Lower lobe of right lung (tissue), 2 donors: ENCODE results near the gene MDM4. TPM values are rescaled to one million over a fixed set of nuclear protein-coding genes. Genes with fewer than 3 reads are reported as not detected.

Source experiments
- ATAC-seq, 2 donors: fragments of 200-7000 bp; cut with Tn5 transposase; one replicate each; pipeline ENCODE4 v1.9.1; 2020 to 2022; ENCODE audit warnings: mild to moderate bottlenecking in 2 of 2, moderate library complexity in 2 of 2
- DNase-seq: peaks from one replicate; pipeline ENCODE4 v3.0.0-alpha.2; 2020
- H3K27ac ChIP-seq: fragments of 200-600 bp; one replicate; pipeline ENCODE4 v1.8.0; 2022
- H3K27me3 ChIP-seq: fragments of 200-600 bp; one replicate; pipeline ENCODE4 v1.8.0; 2022; ENCODE audit warnings: low read depth
- H3K36me3 ChIP-seq: fragments of 200-600 bp; one replicate; pipeline ENCODE4 v1.8.0; 2022; ENCODE audit warnings: mild to moderate bottlenecking
- H3K4me1 ChIP-seq: fragments of 200-600 bp; one replicate; pipeline ENCODE4 v1.8.0; 2022
- H3K4me3 ChIP-seq: fragments of 200-600 bp; one replicate; pipeline ENCODE4 v1.8.0; 2022; ENCODE audit warnings: mild to moderate bottlenecking
- H3K9me3 ChIP-seq: fragments of 200-600 bp; one replicate; pipeline ENCODE4 v1.8.0; 2022
- intact Hi-C: fragments of 100-400 bp; cut with DNase I; formaldehyde crosslinking; loops from one replicate; pipeline ENCODE4 v1.11.0; 2022
- total RNA-seq: library from RNA; stranded (reverse); fragmentation: NEBNext Ultra II Directional; extraction: Animal tissue kit (Norgen Biotek cat#: 25700); gene quantifications from one replicate; pipeline ENCODE4 v1.2.1, GENCODE V29; 2021
- TF ChIP-seq, protein P1 (sequence below): fragments of 200-600 bp; IDR thresholded peaks from one replicate; pipeline ENCODE4 v1.8.0; 2022; ENCODE audit warnings: antibody characterized with exemption, mild to moderate bottlenecking
- donor health status: DM: no; HTN: yes; CAD: no; lungs with severe emphysema.

The MDM4 gene
- total RNA-seq, 1 donor from 2014 or later, result 77.9 TPM

- no peak for DNase-seq
- TF ChIP-seq, protein P1, sequence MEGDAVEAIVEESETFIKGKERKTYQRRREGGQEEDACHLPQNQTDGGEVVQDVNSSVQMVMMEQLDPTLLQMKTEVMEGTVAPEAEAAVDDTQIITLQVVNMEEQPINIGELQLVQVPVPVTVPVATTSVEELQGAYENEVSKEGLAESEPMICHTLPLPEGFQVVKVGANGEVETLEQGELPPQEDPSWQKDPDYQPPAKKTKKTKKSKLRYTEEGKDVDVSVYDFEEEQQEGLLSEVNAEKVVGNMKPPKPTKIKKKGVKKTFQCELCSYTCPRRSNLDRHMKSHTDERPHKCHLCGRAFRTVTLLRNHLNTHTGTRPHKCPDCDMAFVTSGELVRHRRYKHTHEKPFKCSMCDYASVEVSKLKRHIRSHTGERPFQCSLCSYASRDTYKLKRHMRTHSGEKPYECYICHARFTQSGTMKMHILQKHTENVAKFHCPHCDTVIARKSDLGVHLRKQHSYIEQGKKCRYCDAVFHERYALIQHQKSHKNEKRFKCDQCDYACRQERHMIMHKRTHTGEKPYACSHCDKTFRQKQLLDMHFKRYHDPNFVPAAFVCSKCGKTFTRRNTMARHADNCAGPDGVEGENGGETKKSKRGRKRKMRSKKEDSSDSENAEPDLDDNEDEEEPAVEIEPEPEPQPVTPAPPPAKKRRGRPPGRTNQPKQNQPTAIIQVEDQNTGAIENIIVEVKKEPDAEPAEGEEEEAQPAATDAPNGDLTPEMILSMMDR, result no peak
- H3K9me3 ChIP-seq, result no peaks in the 10 kb centered on the region
- no peak overlapping the region for H3K4me3 ChIP-seq
- H3K4me1 ChIP-seq, result peaks cover 31% of the 10 kb centered on the region
- no peaks in the 10 kb centered on the region for H3K27me3 ChIP-seq
- peaks cover 18% of the 10 kb centered on the region for H3K36me3 ChIP-seq
- H3K27ac ChIP-seq, result no peak overlapping the region
- ATAC-seq, result no peak
- intact Hi-C loops, result no loop called here
Measured at GRCh38 chr1:204469304-204469703, 46.9 kb upstream of the MDM4 start.

- intact Hi-C loops, result no loop called here
- Histone ChIP-seq H3K9me3 (no peaks in the 10 kb centered on the region), H3K27me3 (no peaks in the 10 kb centered on the region), H3K4me3 (no peak overlapping the region), H3K27ac (no peak overlapping the region), H3K36me3 (peaks cover 18% of the 10 kb centered on the region), H3K4me1 (peaks cover 27% of the 10 kb centered on the region)
- TF ChIP-seq, protein P1, result no peak
- no peak for ATAC-seq
- DNase-seq, result no peak
Measured at GRCh38 chr1:204471687-204472086, 44.5 kb upstream of the MDM4 start.

DNA sequence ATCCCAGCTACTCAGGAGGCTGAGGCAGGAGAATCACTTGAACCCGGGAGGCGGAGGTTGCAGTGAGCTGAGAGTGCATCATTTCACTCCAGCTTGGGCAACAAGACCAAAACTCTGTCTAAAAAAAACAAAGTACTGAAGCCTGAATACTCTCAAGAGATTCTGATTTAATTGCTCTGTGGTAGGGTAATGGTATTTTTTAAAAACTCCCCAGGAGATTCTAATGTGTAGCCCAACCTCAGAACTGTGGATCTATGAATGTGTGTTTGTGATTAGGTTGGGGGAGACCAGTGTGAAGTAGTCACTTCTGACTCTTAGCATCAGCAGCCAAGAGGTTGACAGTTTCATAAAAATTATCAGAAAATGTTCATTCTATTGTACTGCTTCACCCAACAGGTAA is 43.5 kb upstream of the MDM4 start:
- ATAC-seq, result no peak
- Histone ChIP-seq H3K4me3 (no peak overlapping the region), H3K27ac (no peak overlapping the region), H3K36me3 (peaks cover 18% of the 10 kb centered on the region), H3K27me3 (no peaks in the 10 kb centered on the region), H3K4me1 (peaks cover 29% of the 10 kb centered on the region), H3K9me3 (no peaks in the 10 kb centered on the region)
- TF ChIP-seq, protein P1, result no peak
- intact Hi-C loops, result no loop called here
- DNase-seq, result no peak

GRCh38 chr1:204473400-204473965 is 42.7 kb upstream of the MDM4 start:
- no peak overlapping the region for H3K27ac ChIP-seq
- H3K27me3 ChIP-seq, result no peaks in the 10 kb centered on the region
- no peak for ATAC-seq
- intact Hi-C loops, result no loop called here
- H3K4me3 ChIP-seq, result no peak overlapping the region
- no peaks in the 10 kb centered on the region for H3K9me3 ChIP-seq
- DNase-seq, result no peak
- H3K4me1 ChIP-seq, result peaks cover 38% of the 10 kb centered on the region
- TF ChIP-seq, protein P1, result no peak
- peaks cover 11% of the 10 kb centered on the region for H3K36me3 ChIP-seq

DNA sequence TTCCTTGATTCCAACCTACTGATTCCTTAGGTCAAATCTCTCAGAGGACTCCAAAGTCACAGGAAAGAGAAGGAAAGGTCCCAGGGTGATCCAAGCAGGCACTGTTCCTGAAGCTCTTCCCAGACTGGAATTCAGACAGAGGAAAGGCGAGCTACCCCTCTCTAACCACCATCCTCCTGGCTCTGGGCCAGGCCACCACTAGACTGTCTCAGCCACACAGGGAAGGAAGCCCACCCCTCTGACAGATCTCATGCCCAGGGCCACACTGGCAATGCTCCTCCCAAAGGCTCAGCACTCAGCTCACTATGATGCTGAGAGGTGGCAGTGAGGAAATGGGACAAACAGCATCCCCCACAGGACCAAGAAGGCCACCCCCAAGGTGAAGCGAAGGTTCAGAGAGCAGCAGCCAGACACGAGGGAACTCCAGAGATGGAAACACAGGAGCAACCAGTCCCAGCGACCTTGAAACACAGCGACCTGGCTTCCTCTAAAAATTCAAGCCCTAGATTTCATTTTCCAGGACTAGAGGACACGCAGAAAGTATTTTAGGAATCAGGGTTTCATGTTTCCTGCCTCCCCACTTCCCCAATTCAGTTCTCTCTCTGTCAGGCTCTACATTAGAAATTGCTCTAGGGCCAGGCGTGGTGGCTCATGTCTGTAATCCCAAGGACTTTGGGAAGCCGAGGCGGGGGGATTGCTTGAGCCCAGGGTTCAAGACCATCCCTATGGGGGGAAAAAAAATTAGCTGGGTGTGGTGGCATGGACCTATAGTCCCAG is 40.4 kb upstream of the MDM4 start:
- H3K4me1 ChIP-seq, result peaks cover 61% of the 10 kb centered on the region
- intact Hi-C loops, result no loop called here
- TF ChIP-seq, protein P1, result no peak
- no peaks in the 10 kb centered on the region for H3K9me3 ChIP-seq
- DNase-seq, result no peak
- peak overlapping the region; percentile 49 for H3K27ac ChIP-seq
- H3K36me3 ChIP-seq, result no peaks in the 10 kb centered on the region
- no peak for ATAC-seq
- no peaks in the 10 kb centered on the region for H3K27me3 ChIP-seq
- H3K4me3 ChIP-seq, result no peak overlapping the region
